Naive thymus-derived CD4-positive, alpha-beta T cell (primary cell): ENCODE data around the gene MFSD6. TPM values are rescaled to one million over a fixed set of nuclear protein-coding genes. Genes with fewer than 3 reads are reported as not detected.

Experiments
- ATAC-seq: fragments of 150-1000 bp; cut with Tn5 transposase; 2 replicates; pipeline ENCODE4 v1.10.0; 2021; ENCODE audit warnings: mild to moderate bottlenecking, moderate library complexity
- CTCF ChIA-PET: fragments of 350-600 bp; sonication (Branson Sonifier 250); formaldehyde crosslinking; loops from one replicate; lab custom pipeline; 2021; ENCODE audit warnings: antibody characterized with exemption; lab: Charles Lee
- POLR2A ChIA-PET: fragments of 350-600 bp; sonication (Branson Sonifier 250); formaldehyde crosslinking; loops from one replicate; lab custom pipeline; 2021; ENCODE audit warnings: antibody characterized with exemption, inconsistent platforms; lab: Charles Lee
- DNase-seq, 9 donors: peaks; one replicate each; pipeline versions ENCODE4 v3.0.0 to v3.0.0-alpha.2; 2020 to 2022; ENCODE audit warnings: mixed read lengths in 1 of 9
- H3K27ac ChIP-seq: one replicate; pipeline ENCODE4 v1.7.0; 2013; ENCODE audit warnings: mild to moderate bottlenecking, low read depth, low read length, moderate library complexity
- H3K27me3 ChIP-seq, 2 donors: one replicate each; pipeline ENCODE4 v1.7.0; 2013; ENCODE audit warnings: low read length in 2 of 2, mild to moderate bottlenecking in 2 of 2, moderate library complexity in 2 of 2; ENCODE audit not compliant: control insufficient read depth in 2 of 2, insufficient read depth in 2 of 2
- H3K36me3 ChIP-seq, 3 experiments: 1 replicate in 2 of 3; 2 replicates in 1 of 3; pipeline ENCODE4 v1.7.0; 2013; ENCODE audit warnings: low read length in 3 of 3, mild to moderate bottlenecking in 3 of 3, moderate library complexity in 1 of 3; ENCODE audit not compliant: insufficient read depth in 3 of 3, control insufficient read depth in 2 of 3
- H3K4me1 ChIP-seq, 2 donors: one replicate each; pipeline ENCODE4 v1.7.0; 2013; ENCODE audit warnings: low read length in 2 of 2, mild to moderate bottlenecking in 2 of 2, moderate library complexity in 1 of 2; ENCODE audit not compliant: control insufficient read depth in 2 of 2, insufficient read depth in 2 of 2
- H3K4me3 ChIP-seq: 2 replicates; pipeline ENCODE4 v1.7.0; 2013; ENCODE audit warnings: mild to moderate bottlenecking, low read length
- H3K9me3 ChIP-seq, 3 experiments: 1 replicate in 2 of 3; 2 replicates in 1 of 3; pipeline ENCODE4 v1.7.0; 2013; ENCODE audit warnings: low read length in 3 of 3; ENCODE audit not compliant: control insufficient read depth in 2 of 3
- H3K27ac Mint-ChIP-seq, 9 donors: one replicate each; pipeline ENCODE4 v1.8.0; 2020 to 2022; ENCODE audit warnings: mixed read lengths in 9 of 9, mild to moderate bottlenecking in 8 of 9, moderate library complexity in 5 of 9, inconsistent platforms in 2 of 9
- H3K27me3 Mint-ChIP-seq, 5 donors: one replicate each; pipeline ENCODE4 v1.8.0; 2021 to 2022; ENCODE audit warnings: mixed read lengths in 5 of 5, mild to moderate bottlenecking in 1 of 5
- H3K36me3 Mint-ChIP-seq, 5 donors: one replicate each; pipeline ENCODE4 v1.8.0; 2020 to 2022; ENCODE audit warnings: mixed read lengths in 5 of 5, mild to moderate bottlenecking in 3 of 5, inconsistent platforms in 1 of 5
- H3K4me1 Mint-ChIP-seq, 7 donors: one replicate each; pipeline ENCODE4 v1.8.0; 2020 to 2022; ENCODE audit warnings: mixed read lengths in 7 of 7, mild to moderate bottlenecking in 3 of 7, inconsistent platforms in 1 of 7
- H3K4me3 Mint-ChIP-seq, 10 donors: one replicate each; pipeline ENCODE4 v1.8.0; 2020 to 2022; ENCODE audit warnings: mild to moderate bottlenecking in 10 of 10, mixed read lengths in 10 of 10, moderate library complexity in 6 of 10, inconsistent platforms in 2 of 10
- H3K9me3 Mint-ChIP-seq, 11 donors: one replicate each; pipeline ENCODE4 v1.8.0; 2020 to 2022; ENCODE audit warnings: mixed read lengths in 11 of 11, mild to moderate bottlenecking in 4 of 11, inconsistent platforms in 1 of 11, moderate library complexity in 1 of 11
- intact Hi-C, 2 donors: fragments of 100-400 bp; cut with micrococcal nuclease; formaldehyde crosslinking; loops; one replicate each; pipeline ENCODE4 v1.15.1; 2023
- polyA plus RNA-seq, 2 donors: library from polyadenylated mRNA; unstranded; fragments of 300-500 nt; fragmentation: Illumina TruSeq; gene quantifications; one replicate each; pipeline ENCODE4 v1.2.3, GENCODE V29; 2021
- total RNA-seq, 6 experiments: library from RNA in 5 of 6; stranded (reverse) in 5 of 6; gene quantifications; 1 replicate in 5 of 6; 2 replicates in 1 of 6; pipeline ENCODE4 v1.2.3 and lab custom pipeline; 2021 to 2026

Gene MFSD6
- total and polyA plus RNA-seq, 7 experiments from 2014 or later = 16.5 to 49.3 (median 38.8) TPM

- no peaks in the 10 kb centered on the region for H3K27me3 ChIP-seq
- peaks cover 0 to 3% (median 0%) of the 10 kb centered on the region in 11 donors for H3K9me3 Mint-ChIP-seq
- no peak for DNase-seq
- H3K9me3 ChIP-seq = no peaks in the 10 kb centered on the region
- intact Hi-C loops = loop anchor here in 1 of 2 donors (5.0 kb wide), 1 partner anchor 56 kb away; no protein-coding TSS in a partner anchor
- H3K36me3 ChIP-seq = peaks cover 0 to 10% (median 0%) of the 10 kb centered on the region in 3 experiments
- peaks cover 9 to 65% (median 55%) of the 10 kb centered on the region in 7 donors for H3K4me1 Mint-ChIP-seq
- no peak overlapping the region for H3K27ac ChIP-seq
- peak overlapping the region in 1 of 9 donors; percentile 36 for H3K27ac Mint-ChIP-seq
- POLR2A ChIA-PET = interaction anchor here (0.6 kb wide), 1 partner anchor 119 kb away, joined by 3 read pairs; no protein-coding TSS in a partner anchor
- CTCF ChIA-PET = no interaction called here
- peak overlapping the region in 2 of 10 donors; percentile 4 to 5 for H3K4me3 Mint-ChIP-seq
- H3K36me3 Mint-ChIP-seq = peaks cover under 1 to 47% (median 40%) of the 10 kb centered on the region in 5 donors
- ATAC-seq = no peak
- no peaks in the 10 kb centered on the region for H3K4me1 ChIP-seq
- no peaks in the 10 kb centered on the region for H3K27me3 Mint-ChIP-seq
- H3K4me3 ChIP-seq = no peak overlapping the region
Observed at GRCh38 chr2:190451561-190452176, 43.5 kb downstream of the MFSD6 start.

DNA sequence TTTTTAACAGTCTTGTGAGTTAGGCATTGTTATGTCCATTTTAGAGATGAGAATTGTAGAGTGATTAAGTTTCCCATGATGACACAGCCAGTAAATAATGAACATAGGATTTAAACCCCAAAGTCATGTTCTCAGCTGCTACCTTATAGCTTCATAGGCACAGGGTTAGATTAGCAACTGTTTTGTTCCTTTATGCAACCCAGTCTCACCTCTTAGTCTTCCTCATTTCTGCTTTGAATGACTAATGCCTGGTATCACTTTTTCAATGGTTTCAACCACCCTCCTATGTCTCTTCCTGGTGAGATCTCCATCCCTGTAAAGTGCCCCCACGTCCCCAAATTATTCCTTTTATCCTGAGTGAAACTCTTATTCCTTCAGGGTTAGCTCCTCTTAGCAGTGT lies 44.3 kb downstream of the MFSD6 start:
- Mint-ChIP-seq H3K4me3 (peak overlapping the region in 2 of 10 donors; percentile 1 to 26), H3K36me3 (peaks cover 6 to 54% (median 47%) of the 10 kb centered on the region in 5 donors), H3K27ac (peak overlapping the region in 3 of 9 donors; percentile 6 to 72 (median 14)), H3K27me3 (no peaks in the 10 kb centered on the region), H3K4me1 (peaks cover 9 to 65% (median 56%) of the 10 kb centered on the region in 7 donors), H3K9me3 (peaks cover 0 to 3% (median 0%) of the 10 kb centered on the region in 11 donors)
- H3K27me3 ChIP-seq = no peaks in the 10 kb centered on the region
- no peaks in the 10 kb centered on the region for H3K4me1 ChIP-seq
- no peak for DNase-seq
- POLR2A ChIA-PET = interaction anchor here (0.6 kb wide), 1 partner anchor 119 kb away, joined by 3 read pairs; no protein-coding TSS in a partner anchor
- CTCF ChIA-PET = no interaction called here
- no peaks in the 10 kb centered on the region for H3K9me3 ChIP-seq
- intact Hi-C loops = loop anchor here in 1 of 2 donors (5.0 kb wide), 1 partner anchor 55 kb away; no protein-coding TSS in a partner anchor
- H3K36me3 ChIP-seq = peaks cover 0 to 18% (median 0%) of the 10 kb centered on the region in 3 experiments
- H3K27ac ChIP-seq = no peak overlapping the region
- H3K4me3 ChIP-seq = no peak overlapping the region
- peak; percentile 40 for ATAC-seq

- peaks cover 0 to 3% (median 0%) of the 10 kb centered on the region in 11 donors for H3K9me3 Mint-ChIP-seq
- H3K4me1 ChIP-seq = peaks cover 0 to 3% of the 10 kb centered on the region in 2 donors
- ChIA-PET POLR2A (interaction anchor here (0.7 kb wide), 1 partner anchor 192 kb away, joined by 4 read pairs; no protein-coding TSS in a partner anchor), CTCF (no interaction called here)
- peak overlapping the region in 1 of 9 donors; percentile 25 for H3K27ac Mint-ChIP-seq
- peaks cover 0 to 28% (median 0%) of the 10 kb centered on the region in 3 experiments for H3K36me3 ChIP-seq
- no peak overlapping the region for H3K4me3 ChIP-seq
- no peak overlapping the region for H3K4me3 Mint-ChIP-seq
- DNase-seq (no peak), ATAC-seq (no peak)
- H3K27me3 ChIP-seq = no peaks in the 10 kb centered on the region
- no peak overlapping the region for H3K27ac ChIP-seq
- peaks cover 6 to 56% (median 51%) of the 10 kb centered on the region in 5 donors for H3K36me3 Mint-ChIP-seq
- peaks cover 12 to 78% (median 62%) of the 10 kb centered on the region in 7 donors for H3K4me1 Mint-ChIP-seq
- no peaks in the 10 kb centered on the region for H3K27me3 Mint-ChIP-seq
- intact Hi-C loops = loop anchor here in 1 of 2 donors (5.0 kb wide), 1 partner anchor 53 kb away; no protein-coding TSS in a partner anchor
- H3K9me3 ChIP-seq = no peaks in the 10 kb centered on the region
Observed at GRCh38 chr2:190454795-190455194, 46.6 kb downstream of the MFSD6 start.

DNA sequence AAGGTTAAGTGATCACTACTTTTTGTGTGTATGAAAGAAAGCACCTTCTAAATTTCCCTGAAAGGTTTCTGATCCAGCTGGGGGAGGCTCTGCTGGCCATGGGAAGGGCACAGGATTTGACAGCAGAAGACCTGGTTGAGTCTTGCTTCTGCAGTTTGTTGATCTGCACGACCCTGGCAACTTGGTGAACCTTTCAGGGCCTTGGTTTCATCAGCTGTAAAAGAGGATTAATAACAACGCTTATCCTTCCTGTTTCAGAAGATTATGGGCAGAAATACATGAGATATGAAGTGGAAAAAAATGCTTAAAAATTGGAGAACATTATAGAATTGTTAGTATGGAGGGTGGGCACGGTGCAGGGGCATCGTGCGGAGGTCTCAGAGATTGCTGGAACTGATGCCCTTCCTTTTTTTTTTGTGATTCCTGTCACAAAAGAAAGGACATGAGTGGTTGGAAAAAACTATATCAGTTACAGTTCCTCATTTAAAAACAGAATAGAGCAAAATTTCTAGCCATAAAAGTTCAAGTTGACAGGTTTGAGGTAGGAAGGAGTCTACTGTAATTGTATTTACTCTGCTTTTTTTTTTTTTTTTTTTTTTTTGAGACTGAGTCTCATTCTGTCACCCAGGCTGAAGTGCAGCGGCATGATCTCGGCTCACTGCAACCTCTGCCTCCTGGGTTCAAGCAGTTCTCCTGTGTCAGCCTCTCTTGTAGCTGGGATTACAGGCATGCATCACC lies 47.4 kb downstream of the MFSD6 start:
- ChIA-PET POLR2A (interaction anchor here (0.7 kb wide), 1 partner anchor 191 kb away, joined by 4 read pairs; no protein-coding TSS in a partner anchor), CTCF (no interaction called here)
- H3K36me3 ChIP-seq = peaks cover 0 to 28% (median 0%) of the 10 kb centered on the region in 3 experiments
- Mint-ChIP-seq H3K36me3 (peaks cover 6 to 58% (median 55%) of the 10 kb centered on the region in 5 donors), H3K4me3 (no peak overlapping the region), H3K4me1 (peaks cover 12 to 82% (median 69%) of the 10 kb centered on the region in 7 donors), H3K27me3 (no peaks in the 10 kb centered on the region), H3K9me3 (peaks cover 0 to 3% (median 0%) of the 10 kb centered on the region in 11 donors), H3K27ac (peak overlapping the region in 1 of 9 donors; percentile 9)
- ATAC-seq (no peak), DNase-seq (no peak)
- H3K9me3 ChIP-seq = no peaks in the 10 kb centered on the region
- peaks cover 0 to 6% of the 10 kb centered on the region in 2 donors for H3K4me1 ChIP-seq
- no peaks in the 10 kb centered on the region for H3K27me3 ChIP-seq
- H3K4me3 ChIP-seq = no peak overlapping the region
- intact Hi-C loops = no loop called here
- no peak overlapping the region for H3K27ac ChIP-seq

DNA sequence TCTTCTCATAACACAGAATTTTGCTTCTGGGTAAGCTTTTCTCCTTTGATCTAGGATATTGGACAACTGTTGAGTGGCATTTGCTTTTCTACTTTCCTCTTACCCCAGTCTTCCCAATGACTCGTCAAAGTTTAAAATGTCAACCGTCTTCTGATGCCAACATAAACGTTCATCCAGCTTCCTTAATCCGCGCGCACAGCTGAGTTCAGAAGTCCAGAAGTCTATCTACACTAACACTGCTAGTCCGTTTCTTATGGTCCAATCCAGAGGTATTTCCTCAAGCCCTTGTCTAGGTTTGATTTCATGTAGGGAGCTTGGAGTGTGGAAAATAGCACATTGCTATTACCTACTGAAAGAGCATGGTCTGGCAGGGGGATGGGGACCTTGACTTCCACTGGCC lies 48.7 kb downstream of the MFSD6 start:
- intact Hi-C loops = no loop called here
- Mint-ChIP-seq H3K9me3 (peaks cover 0 to 3% (median 0%) of the 10 kb centered on the region in 11 donors), H3K4me3 (peak overlapping the region in 1 of 10 donors; percentile 29), H3K27me3 (no peaks in the 10 kb centered on the region), H3K4me1 (peaks cover 3 to 81% (median 67%) of the 10 kb centered on the region in 7 donors), H3K36me3 (peaks cover 6 to 61% (median 45%) of the 10 kb centered on the region in 5 donors), H3K27ac (peak overlapping the region in 1 of 9 donors; percentile 12)
- no peaks in the 10 kb centered on the region for H3K9me3 ChIP-seq
- H3K27me3 ChIP-seq = no peaks in the 10 kb centered on the region
- ChIA-PET POLR2A (no interaction called here), CTCF (no interaction called here)
- H3K4me1 ChIP-seq = peaks cover 0 to 6% of the 10 kb centered on the region in 2 donors
- ATAC-seq (no peak), DNase-seq (no peak)
- no peak overlapping the region for H3K27ac ChIP-seq
- H3K4me3 ChIP-seq = no peak overlapping the region
- peaks cover 0 to 28% (median 0%) of the 10 kb centered on the region in 3 experiments for H3K36me3 ChIP-seq

DNA sequence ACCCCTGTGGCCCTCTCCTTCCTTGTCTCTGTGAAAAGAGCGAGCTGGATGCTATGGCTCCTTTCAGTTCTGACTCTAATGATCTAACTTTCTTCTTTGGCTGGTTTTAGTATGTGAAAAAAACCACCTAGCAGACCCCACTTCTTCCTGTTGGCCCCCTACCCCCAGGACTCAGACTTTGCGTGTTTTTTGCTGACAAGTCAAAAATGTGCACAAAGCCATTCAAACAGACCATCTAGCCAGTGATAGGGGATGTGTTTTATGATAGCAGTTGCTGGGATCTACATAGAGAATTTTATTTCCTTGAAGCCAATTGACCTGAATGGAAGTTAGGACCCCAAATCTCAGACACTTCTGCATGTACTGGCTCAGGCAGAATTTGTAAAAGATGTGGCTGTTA lies 49.1 kb downstream of the MFSD6 start:
- H3K4me1 Mint-ChIP-seq = peaks cover 3 to 84% (median 71%) of the 10 kb centered on the region in 7 donors
- no peaks in the 10 kb centered on the region for H3K27me3 Mint-ChIP-seq
- Histone ChIP-seq H3K27ac (no peak overlapping the region), H3K4me1 (peaks cover 0 to 9% of the 10 kb centered on the region in 2 donors), H3K36me3 (peaks cover 0 to 28% (median 0%) of the 10 kb centered on the region in 3 experiments), H3K9me3 (no peaks in the 10 kb centered on the region), H3K4me3 (no peak overlapping the region), H3K27me3 (no peaks in the 10 kb centered on the region)
- CTCF ChIA-PET = no interaction called here
- POLR2A ChIA-PET = no interaction called here
- H3K4me3 Mint-ChIP-seq = no peak overlapping the region
- peak overlapping the region in 1 of 9 donors; percentile 12 for H3K27ac Mint-ChIP-seq
- peaks cover 0 to 3% (median 0%) of the 10 kb centered on the region in 11 donors for H3K9me3 Mint-ChIP-seq
- DNase-seq (no peak), ATAC-seq (no peak)
- H3K36me3 Mint-ChIP-seq = peaks cover 6 to 65% (median 45%) of the 10 kb centered on the region in 5 donors
- intact Hi-C loops = no loop called here
